Stimulated activated naive CD4-positive, alpha-beta T cell (primary cell): ENCODE measurements around the gene TENT4B.
"Not testable (repeated sequence)": the region's sequence is repeated elsewhere in the genome, so short reads cannot be mapped to it uniquely, and the experiment has no call there.

Source experiments
- DNase-seq, 6 experiments: peaks; one replicate each; lab custom pipeline; 2025; lab: John Stamatoyannopoulos, UW

TENT4B gene

DNA sequence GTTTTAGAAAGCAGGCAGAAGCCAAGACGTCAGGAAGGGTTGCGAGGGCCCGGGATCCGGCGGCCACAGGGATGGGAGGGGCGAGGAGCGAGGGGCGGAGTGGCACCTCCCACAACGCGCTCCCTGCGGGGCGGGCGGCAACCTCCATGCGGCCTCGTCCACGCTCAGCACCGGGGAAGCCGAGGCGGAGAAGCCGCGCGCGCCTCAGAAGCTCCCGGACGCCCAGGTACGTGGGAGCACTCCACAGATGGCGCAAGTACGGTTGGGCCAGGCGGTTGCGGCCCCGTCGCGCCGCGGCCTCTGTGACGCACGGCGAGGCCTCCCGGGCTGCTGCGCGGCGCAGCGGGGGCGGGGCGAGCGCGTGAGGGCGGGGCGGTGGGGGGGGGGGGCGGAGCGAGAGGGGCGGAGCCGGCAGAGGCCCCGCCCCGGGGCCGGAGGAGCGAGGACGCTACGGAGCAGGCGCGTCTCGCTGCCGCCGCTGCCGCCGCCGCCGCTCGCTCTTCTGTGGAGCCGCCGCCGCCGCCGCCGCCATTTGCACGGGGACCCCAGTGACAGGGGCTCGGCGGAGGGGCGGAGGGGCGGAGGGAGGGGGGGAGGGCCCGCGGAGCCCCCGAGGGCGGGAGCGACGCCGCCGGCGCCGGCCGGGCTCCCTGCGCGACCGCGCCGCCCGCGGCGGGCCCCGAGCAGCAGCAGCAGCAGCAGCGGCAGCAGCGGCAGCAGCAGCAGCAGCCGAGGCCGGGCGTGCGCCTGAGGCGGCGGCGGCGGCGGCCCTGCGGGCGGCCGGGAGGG lies at the start of gene TENT4B:
TSS of gene TENT4B (plus strand) at position 500 of the 789 bp plus-strand sequence. CDS start 316 bp downstream, outside the sequence.
- peak; percentile 86 to 97 (median 92) for DNase-seq

DNA sequence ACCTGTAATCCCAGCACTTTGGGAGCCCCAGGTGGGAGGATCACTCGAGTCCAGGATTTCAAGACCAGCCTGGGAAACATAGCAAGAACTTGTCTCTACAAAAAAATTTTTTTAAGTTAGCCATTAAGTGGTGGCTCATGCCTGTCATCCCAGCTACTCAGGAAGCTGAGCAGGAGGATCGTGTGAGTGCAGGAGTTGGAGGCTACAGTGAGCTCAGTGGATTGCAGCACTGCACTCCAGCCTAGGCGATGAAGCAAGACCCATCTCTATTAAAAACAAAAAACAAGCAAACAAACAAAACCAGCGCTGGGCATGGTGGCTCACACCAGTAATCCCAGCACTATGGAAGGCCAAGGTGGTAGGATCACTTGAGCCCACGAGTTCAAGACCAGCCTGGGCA lies 49.3 kb upstream of the TENT4B start:
- no peak for DNase-seq

DNA sequence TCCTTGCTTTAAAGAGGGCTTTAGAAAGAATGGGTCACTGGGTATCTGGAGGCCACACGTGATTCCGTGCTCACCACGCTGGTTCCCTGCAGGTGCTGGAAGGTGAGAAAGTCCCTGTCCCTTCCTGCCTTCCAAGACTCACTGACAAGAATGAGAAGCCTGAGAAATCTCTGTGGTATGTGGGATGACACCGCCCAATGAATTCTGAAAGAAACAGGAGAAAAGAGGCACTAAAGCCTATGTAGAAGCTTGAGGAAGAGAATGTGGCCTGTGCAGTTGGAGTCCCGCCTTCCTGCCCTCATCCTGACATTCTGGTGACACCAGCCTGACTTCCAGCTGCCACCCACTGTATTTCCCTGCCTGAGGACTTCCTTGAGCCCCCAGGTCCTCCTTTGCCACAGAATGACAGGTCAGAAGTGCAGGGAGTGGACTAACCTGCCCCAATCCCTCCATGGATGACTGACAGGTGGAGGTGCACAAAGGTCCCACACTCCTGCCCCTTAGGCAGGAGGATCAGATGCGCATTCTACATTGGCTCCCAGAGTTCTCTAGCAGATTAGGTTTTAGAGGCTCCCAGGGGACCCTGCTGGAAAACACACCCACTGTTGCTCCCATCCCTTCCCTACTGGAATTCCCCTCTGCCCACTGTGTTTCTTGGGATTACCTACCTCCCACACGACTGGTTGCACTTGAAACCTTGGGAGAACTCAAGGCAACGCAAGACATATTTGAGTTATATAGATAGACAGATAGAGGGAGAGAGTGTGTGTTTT lies 38.6 kb upstream of the TENT4B start:
- DNase-seq: no peak

GRCh38 chr16:50120711-50121110 lies 32.4 kb upstream of the TENT4B start:
- no peak for DNase-seq

- DNase-seq: no peak
These were observed 31.8 kb upstream of the TENT4B start for GRCh38 chr16:50121278-50121677.

DNA sequence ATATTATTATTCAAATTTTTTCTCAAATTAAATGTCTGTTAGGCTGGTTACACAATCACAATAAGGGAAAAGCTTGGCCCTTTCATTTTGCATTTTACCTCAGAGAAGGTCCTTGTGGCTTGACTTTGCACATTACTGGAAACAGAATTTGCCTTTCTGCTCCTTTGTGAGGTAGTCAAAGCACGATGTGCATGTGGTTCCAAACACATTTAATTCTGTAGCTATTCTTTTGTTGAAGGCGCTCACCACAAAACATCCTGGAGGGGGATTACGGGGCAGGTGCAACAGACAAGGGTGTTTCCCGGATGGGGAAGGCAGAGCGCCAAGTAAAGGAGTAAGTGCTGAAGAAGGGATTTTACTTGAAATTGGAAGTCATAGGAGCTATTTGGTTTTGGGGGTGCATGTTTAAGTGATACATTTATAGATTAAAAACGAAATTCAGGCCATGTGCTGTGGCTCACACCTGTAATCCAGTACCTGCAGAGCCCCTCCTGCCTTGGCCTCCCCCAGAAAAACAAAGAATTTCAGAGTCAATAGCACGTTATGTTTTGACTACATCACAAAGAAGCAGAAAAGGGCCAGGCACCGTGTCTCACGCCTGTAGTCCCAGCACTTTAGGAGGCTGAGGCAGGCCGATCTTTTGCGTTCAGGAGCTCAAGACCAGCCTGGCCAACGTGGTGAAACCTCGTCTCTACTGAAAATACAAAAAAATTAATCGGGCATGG lies 31.2 kb upstream of the TENT4B start:
- peak; percentile 3 to 67 (median 36) for DNase-seq

DNA sequence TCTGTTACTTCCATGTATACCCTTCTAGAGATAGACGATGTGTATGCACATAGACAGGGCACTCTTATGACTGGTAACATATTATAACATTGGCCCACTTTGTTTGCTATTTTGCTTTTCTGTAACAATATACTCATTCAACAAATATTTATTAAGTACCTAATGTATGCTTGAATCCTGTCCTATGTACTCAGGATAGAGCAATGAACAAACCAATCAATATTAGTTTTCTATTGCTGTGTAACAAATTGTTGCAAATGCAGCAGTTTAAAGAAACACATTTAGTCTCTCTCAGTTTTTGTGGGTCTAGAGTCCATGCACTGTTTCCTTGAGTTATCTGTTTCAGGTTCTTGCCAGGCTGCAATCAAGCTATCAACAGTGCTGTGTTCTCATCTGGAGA lies 29.7 kb upstream of the TENT4B start:
- DNase-seq: no peak

GRCh38 chr16:50124769-50125168 lies 28.3 kb upstream of the TENT4B start:
- no peak for DNase-seq

DNA sequence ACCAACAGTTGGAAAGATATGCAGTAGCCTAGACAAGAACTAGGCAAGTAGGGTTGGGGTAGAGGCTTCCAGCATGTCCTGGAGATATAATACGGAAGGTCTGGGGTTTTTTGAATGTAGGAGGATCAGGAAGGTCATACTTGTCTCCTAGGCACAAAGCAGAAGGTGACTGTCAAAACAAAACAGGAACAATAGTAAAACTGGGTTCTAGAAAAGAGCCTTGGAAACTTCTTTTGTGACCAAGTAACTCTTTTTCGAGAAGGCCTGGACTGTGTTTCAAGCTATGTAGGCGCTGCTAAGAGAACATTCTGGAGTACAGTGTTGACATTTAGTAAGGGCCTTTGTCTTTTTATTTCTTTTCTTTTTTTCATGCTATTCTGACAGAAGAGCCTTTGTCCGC lies 26.9 kb upstream of the TENT4B start:
- no peak for DNase-seq

DNA sequence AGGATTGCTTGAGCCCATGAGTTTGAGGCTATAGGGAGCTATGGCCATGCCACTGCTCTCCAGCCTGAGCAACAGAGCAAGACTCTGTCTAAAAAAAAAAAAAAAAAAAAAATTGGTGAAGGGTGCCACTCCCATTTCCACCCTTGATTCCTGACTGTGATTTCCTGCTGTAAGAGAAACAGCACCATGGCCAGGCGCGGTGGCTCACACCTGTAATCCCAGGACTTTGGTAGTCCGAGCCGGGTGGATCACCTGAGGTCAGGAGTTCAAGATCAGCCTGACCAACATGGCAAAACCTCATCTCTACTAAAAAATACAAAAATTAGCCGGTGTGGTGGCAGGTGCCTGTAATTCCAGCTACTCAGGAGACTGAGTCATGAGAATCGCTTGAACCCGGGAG lies 20.5 kb upstream of the TENT4B start:
- not testable (repeated sequence) for DNase-seq

DNA sequence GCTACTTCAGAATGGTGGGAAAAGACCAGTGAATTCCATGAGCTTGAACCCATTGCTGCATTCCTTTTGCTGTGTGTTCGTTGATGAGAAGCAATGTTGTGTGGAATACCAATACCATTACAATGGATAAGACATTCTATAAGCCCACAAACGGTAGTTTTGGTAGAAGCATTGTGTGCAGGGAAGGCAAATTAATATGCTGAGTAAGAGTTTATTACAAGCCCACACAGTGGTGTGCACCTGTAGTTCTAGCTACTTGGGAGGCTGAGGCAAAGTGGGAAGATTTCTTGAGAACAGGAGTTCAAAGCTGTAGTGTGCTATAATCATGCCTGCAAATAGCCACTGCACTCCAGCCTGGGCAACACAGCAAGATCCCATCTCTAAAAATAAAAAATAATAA lies 19.9 kb upstream of the TENT4B start:
- DNase-seq: no peak

- no peak for DNase-seq
These were observed 16.7 kb upstream of the TENT4B start for GRCh38 chr16:50136399-50136798.

DNA sequence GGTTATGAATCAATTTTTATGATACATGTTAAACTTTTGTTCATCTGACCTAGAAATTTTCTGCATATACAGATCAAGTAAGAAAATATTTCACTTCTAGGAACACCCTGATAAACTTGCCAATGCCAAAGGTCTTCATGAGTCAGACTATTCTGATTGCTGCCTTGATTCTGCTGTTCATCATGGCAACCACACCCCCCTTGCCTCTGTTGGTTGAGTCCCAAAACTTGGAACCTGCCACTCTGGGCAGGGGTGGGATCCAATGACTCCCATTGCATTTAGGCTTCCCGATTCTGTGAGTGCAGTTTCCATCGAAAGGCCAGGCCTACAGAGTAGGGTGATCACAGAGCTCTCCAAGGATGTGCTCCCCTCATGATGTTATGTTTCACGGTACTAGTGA lies 15.8 kb upstream of the TENT4B start:
- DNase-seq: no peak

- no peak for DNase-seq
These were observed 13.5 kb upstream of the TENT4B start for GRCh38 chr16:50139580-50139979.

DNA sequence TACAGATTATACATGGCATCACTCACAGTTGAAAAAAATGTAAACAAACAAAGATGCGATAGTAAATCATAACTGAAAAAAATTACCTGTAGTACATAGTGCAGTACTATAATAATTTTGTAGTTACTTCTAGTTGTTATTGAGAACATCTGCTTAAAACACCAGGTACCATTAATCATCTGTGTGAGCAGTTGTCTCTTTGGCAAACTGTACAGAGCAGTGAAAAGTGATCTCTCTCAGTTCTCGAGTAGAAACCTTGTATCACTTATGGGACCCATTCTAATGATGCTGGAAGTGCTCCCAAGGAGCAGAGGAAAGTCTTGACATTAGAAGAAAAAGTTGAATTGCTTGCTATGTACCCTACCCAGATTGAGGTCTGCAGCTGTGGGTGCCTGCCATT lies 8.9 kb upstream of the TENT4B start:
- DNase-seq: no peak

DNA sequence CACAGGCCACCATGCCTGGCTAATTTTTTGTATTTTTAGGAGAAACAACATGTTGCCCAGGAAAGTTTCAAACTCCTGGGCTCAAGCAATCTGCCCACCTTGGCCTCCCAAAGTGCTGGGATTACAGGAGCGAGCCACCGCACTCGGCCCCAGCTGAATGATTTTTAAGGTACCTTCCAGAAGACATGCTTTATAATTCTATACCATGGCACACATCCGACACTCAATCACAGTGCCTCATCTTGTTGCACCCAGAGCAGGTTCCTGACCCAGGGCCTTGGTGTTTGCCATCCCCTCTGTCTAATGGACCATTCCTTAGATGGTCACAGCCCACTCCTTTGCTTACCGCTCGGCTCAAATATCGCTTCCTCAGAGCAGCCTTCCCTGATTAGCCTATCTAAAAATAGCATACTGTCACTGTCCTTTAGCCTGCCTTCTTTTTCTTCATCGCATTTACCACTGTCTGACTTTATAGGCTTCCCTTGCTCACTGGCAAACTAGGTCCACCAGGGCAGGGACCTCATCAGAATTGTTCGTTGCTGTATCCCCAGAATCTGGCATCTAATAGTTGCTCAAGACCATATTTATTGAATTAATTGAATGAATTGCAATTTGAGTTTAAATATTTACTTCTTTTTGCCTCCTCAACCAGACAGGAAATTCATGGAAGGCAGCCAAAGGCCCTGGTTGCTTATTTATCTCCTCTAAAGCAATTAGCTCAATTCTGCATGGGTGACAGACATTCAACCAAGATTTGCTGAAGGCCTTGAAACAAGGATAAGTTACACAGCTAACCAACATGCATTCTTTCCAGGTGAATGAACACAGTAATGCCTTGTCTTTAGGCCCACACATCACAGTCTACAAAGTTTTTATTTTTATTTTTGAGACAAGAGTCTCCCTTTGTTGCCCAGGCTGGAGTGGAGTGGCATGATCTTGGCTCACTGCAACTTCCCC lies 6.3 kb upstream of the TENT4B start:
- DNase-seq: no peak

GRCh38 chr16:50151322-50151721 lies 1.8 kb upstream of the TENT4B start:
- DNase-seq: no peak

- DNase-seq: no peak
These were observed 1.4 kb upstream of the TENT4B start for GRCh38 chr16:50151756-50152155.

GRCh38 chr16:50152351-50152806 lies 727 bp upstream of the TENT4B start:
- peak in 5 of 6 experiments; percentile 60 to 89 (median 80) for DNase-seq

- DNase-seq: peak in 5 of 6 experiments; percentile 31 to 76 (median 52)
These were observed 702 bp downstream of the TENT4B start for GRCh38 chr16:50153596-50154419.
